GM18519 (cell line): Measurements from ENCODE around the gene FADS2.

ENCODE experiments used
- ATAC-seq: cut with Tn5 transposase; IDR thresholded peaks from one replicate; pipeline ENCODE4 v1.9.1; 2021; ENCODE audit warnings: mild to moderate bottlenecking, moderate library complexity; ENCODE audit not compliant: unreplicated experiment, low FRiP score

Gene FADS2

DNA sequence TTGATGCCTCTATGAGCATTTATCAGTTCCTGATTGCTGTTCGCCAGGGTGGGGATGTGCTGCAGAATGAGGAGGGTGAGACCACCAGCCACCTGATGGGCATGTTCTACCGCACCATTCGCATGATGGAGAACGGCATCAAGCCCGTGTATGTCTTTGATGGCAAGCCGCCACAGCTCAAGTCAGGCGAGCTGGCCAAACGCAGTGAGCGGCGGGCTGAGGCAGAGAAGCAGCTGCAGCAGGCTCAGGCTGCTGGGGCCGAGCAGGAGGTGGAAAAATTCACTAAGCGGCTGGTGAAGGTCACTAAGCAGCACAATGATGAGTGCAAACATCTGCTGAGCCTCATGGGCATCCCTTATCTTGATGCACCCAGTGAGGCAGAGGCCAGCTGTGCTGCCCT, 32.6 kb upstream of the FADS2 start:
- no peak for ATAC-seq

DNA sequence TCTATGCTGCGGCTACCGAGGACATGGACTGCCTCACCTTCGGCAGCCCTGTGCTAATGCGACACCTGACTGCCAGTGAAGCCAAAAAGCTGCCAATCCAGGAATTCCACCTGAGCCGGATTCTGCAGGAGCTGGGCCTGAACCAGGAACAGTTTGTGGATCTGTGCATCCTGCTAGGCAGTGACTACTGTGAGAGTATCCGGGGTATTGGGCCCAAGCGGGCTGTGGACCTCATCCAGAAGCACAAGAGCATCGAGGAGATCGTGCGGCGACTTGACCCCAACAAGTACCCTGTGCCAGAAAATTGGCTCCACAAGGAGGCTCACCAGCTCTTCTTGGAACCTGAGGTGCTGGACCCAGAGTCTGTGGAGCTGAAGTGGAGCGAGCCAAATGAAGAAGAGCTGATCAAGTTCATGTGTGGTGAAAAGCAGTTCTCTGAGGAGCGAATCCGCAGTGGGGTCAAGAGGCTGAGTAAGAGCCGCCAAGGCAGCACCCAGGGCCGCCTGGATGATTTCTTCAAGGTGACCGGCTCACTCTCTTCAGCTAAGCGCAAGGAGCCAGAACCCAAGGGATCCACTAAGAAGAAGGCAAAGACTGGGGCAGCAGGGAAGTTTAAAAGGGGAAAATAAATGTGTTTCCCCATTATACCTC, 32.1 kb upstream of the FADS2 start:
- no peak for ATAC-seq

DNA sequence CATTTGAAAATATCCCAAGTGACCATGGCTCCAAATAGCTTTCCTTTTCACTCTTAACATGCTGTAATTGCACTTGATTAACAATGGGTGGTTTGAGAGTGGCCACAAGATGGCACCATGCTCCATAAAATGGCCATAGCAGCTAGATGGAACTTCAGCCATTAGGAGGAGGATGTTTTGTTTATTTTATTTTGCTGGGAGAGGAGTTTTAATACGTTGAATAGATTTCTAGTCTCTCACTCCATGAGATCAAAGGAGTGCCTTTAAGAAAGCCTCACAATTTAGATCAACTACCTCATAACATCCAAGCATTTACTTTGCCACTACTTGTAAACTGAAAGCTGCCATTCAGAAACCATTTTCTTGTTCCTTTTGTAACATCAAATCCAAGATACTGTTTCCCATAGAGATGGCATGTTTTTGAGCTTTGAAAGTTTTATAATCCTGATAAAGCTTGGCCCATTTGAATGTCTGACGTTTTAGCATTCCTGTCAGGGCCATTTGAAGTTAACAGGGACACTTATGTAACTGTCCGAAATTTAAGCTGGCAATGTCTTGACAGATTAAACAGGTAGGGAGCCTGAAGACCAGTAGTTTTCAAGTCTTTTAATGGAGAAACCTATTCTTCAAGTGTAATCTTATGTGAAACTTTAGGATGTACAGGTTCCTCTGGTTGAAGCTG, 30.7 kb upstream of the FADS2 start:
- no peak for ATAC-seq

DNA sequence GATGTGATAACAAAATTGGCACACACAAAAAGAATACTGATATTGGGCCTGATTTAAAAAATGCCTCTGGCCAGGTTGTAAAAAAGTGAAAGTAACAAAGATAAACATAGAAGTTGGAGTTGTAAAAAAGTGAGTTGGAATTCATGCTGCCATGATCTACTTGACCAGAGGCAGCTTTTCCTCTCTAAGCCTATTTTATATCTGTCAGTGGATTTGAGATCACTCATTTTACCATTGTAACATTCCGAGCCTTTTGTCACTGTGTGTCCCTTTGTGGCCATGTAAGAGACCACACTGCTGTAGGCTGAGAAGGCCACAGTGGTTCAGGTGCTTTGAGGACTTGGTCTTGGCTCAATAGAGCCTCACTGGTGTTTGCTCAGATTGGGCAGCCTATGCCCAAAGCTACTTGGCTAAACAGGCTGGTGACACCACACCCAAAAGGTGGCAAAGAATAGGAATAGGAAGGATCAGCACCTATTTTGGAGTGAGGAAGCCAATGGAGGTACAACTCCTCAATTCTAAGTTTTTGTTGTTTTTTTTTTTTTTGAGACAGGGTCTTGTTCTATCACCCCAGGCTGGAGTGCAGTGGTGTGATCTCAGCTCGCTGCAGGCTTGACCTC, 28.3 kb upstream of the FADS2 start:
- ATAC-seq = no peak

DNA sequence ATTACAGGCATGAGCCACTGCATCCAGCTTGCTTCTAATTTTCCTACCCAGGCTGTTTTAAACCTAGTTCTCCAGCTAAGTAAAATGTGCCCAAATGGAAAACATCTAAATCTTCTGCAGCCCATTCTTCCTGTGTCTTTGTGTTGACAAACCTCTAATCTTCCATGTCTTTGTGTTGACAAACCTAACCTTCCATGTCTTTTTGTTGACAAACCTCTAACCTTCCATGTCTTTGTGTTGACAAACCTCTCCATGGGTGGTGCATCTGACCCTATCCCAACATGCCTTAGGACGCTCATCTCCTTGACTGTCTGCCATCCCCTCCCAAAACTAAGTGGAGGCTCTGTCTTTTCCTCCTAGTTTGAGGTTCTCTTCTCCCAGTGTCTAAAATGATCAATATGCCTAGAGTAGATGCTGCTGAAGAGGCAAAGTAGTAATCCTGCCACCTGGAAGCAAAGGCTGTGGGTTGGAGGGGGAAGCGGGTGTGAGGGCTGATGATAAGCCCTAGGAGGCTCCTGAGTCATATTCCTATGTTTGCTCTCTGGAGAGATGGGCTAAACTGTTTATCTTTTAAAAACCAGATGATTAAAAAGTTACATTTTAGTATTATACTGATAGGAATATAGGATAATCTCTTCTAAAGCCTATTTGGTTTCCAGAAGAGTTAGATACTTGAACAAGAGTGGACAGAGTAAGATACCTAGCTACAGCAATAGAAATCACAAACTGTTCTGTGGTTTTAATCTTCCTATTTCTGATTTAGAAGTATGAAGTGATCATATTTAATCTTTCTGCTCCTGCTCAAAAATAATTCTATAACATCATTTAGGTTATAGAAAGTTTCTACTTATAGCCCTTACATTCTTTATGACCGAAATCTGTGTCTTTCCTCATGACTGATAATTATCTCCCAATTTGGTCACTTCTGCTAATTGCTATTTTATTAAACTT, 27.5 kb upstream of the FADS2 start:
- ATAC-seq = no peak

DNA sequence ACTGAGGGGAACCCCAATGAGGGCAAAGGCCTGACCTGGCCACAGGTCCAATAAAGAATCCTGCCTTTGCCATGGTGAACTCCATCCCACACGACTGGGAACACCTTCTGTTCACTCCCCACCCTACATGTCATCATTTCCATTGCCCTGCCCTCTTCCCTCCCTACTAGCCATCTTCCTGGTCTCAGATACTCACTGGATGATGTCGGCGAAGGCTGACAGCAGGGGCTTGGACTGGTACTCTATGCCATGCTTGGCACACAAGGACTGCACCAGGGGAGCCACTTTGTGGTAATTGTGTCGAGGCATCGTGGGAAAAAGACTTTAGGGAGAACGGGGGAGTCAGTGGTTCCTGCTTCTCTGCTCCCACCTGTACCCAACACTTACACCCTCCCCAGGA, 25.5 kb upstream of the FADS2 start:
- no peak for ATAC-seq

DNA sequence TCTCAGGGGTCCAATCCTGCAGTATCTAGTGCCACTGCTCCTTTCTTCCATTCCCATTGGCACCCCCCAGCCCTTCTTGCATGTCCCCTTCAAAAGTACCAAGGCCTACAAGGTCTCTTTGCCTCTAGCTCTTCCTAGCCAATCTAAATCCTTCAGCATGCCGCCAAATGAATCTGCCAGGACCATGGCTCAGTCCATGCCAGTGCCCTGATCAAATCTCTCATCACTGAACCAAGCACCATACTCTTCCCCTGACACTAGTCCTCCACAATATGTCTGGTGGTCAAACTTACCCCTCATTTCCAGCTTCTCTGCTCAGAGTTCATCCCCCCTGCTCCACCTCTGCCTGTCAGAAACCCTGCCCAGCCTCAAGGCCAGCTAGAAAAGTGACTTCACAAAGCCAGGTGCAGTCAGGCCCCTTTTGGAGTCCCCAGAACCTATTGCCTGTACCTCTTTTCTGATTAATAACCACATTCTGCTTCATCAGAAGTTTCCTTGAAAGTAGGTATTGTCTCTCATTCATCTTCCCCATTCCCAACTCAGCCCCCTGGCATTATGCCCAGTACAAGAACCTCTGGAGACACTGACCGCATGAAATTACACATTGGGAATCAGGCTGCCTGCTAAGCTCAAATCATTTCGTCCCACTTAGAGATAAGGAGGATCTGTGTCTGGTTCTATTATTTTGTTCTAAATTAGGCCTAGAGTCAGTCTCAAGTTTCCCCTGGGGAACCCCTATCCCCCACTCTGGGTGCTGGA, 24.0 kb upstream of the FADS2 start:
- ATAC-seq = no peak

DNA sequence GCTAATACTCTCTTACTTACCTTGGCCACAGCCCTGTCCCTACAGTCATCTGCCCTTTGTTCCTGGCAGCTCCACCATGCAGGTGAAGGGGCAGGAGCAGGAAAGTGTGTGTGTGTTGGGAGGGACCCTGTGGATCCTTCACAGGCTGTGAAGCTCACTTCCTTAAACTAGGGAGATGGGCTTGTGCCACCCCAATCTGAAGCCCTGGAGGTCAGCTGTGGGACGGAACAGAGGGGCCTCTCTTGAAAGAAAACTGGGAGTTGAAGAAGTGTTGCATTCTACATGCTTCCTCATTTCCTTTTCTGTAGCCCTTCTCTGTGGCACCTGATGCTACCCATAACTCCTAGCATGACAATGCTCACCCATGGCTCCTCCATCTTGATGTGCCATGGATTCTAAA, 23.0 kb upstream of the FADS2 start:
- ATAC-seq = no peak

DNA sequence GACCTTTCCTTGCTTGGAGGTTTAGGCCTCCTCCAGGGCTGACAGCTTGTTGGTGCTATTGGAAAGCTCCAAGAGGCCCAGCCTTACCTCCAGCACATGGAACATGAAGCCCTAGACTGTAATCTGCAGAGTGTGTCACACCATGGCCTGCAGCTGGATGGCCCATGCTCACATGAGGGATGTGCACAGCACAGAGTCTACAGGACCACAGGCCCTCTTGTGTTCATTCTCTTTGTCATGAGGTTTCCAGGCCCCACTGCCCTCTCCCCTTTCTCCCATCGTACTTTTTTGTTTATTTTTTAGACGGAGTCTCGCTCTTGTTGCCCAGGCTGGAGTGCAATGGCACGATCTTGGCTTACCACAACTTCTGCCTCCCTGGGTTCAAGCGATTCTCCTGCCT, 21.3 kb upstream of the FADS2 start:
- ATAC-seq = no peak

DNA sequence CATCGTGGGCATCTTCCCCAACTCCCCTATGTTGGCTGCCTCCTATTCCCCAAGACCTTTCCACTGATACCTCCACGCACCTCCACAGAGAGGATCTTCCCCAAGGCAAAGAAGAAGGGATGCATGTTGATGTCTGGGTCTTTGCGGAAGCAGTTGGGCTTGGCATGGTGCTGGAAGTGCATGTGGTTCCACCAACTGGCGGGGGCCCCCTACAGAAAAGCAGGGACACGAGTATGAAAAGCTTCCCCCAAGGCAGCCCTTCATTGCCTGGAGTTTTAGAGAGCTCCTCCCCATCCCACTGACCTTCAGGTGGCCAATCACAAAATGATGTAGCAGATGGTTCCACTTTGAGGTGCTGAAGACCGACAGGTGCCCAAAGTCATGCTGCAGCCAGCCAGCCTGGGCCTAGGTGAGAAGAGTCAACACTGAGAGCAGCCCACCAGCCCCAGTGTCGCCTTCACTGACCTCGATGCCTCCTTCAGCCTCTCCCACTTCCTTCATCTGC, 17.4 kb upstream of the FADS2 start:
- ATAC-seq = no peak

DNA sequence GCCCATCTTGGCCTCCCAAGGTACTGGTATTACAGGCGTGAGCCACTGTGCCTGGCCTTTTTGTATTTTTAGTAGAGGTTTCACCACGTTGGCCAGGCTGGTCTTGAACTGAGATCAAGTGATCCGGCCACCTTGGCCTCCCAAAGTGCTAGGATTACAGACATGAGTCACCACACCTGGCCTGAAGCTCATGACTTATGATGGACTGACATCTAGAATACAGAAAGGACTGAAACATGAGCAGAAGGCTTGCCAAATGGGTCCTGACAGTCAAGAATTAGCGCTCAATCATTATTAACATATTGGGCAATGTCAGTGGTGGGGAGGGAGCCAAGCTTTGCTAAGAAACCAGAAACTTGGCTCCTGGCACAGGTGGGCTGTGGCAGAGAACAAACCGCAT, 16.3 kb upstream of the FADS2 start:
- no peak for ATAC-seq

DNA sequence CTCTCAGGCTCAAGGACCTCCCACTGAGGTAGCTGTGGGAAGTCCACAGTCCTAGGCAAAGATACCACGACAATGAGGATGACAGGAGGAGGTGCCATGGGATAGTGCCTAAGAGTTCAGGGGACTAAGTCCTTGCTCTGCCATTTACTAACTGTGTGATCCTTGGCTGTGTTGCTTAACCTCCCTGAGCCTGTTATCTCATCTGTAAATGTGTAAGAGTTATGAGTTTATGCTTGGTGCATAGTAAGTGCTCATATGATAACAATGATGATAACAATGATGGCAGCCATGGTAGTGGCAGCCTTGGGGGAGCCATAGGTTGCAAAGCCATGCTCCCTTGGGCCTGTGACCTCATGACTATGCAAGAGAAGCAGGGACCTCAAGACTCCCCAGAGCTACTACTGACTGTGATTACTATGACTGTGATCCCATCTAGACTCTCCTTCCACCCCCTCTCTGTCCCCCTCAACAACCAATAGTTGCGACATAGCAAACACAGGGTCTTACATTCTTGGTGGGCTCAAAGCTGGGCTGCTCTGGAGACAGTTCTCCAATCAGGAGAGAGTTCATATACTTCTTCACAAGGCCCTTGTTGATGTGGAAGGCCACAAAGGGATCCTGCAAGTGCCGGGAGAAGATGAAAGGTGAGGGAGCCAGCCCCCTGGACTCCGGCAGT, 15.2 kb upstream of the FADS2 start:
- ATAC-seq = no peak

DNA sequence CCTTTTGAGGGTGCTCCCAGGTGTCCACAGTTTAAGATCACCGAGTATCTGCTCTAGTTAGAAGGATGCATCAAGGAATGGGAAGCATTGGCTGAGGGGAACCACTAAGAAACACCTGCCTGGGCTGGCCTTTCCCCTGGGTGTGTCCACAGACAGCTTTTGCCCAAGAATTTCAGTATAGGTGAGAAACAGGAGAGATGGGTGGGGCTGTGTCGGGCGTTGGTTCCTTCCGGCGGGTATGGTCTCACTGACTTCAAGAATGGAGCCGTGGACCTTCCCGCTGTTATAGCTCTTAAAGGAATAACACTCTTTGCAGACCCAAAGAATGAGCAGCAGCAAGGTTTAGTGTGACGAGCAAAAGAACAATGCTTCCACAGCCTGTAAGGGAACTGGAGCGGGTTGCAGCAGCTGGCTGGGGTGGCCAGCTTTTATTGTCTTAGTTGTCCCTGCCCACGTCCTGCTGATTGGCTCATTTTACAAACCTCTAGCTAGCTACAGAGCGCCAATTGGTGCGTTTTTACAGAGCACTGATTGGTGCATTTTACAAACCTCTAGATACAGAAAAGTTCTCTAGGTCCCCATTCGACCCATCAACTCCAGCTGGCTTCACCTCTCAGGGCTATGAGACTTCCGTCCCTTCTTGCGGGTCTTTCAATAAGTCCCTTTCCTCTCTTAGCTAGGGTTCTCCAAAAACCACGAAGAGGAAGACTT, 13.7 kb upstream of the FADS2 start:
- no peak for ATAC-seq

DNA sequence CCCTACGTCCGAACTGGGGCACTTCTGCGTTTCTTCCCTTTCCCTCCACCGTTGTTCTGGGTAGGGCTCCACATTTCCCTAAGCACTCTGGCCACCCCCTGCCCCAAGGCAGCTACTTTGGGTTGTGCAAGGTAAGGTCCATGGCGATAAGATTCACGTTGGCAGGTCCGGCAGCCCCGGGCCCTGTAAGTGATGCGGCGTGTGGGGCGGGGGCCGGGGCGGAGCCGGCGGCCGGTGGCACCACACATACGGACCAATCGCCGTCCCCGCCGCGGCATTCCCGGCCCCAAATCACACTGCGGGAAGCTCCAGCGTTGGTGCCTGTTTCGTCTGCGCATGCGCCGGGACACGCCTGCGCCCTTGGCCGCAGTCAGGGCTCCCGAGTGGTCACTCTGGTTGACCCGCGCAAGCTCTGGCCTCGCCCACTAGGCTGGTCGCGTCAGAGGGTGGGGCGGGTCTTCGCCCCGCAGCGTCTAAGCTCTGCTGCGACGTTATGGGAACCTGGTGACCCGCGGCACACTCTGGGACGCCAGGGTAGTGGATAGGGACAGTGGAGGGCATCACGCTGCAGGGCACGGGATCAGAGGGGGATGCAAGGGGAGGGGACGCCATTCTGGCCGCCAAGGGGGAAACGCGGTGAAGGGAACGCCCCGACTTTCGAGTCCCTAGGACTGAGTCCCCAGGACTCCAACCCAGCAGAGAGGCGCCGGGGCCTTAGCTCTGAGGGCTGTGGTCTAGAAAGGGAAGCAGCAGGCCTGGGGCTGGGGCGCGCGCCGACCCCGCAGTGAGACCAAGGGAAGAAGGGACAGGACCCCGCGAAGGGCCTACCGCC, 12.9 kb upstream of the FADS2 start:
- ATAC-seq = no peak

DNA sequence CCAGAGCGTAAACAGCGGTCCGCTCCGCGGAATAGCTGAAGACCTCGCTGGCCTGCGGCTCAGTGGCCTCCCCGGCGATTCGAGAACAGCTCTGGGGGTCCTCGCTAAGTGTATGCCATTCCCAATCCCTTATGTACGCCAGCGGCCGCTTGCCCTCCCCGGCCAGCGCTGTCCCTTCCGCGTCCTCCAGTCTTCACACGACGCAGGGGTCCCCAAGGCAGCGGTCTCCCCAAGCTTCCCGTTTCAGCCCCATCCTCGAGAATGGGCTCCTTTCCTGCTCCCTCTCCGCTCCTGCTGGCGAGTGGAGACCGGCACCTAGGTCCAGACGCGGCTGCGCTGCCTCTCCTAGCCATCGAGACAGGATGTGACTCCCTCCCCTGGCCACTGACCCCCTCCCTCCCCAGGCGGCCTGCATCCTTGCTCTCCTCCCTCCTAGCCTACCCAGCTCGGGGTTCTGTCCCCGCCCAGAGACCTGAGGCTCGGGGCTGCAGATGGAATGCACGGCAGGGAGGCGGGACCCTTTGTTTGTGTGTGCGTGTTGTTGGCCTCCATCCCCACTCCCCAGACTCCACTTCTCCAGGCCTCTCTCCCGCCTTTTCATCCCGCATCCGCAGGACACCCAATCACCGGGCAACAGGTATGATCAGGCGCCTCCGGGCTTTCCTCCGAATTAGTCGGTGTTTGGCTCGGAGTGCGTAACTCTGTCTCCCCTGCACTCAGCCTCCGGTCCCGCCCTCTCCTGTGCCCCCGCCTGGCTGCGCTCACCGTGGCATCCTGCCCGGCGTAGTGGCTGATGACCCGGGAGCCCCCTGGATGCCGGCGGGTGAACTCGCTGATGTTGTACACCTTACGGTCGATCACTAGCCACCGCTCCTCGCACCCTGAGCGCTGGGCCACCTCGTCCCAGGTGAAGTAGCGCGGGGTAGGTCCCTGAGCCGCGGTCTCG, 12.0 kb upstream of the FADS2 start:
- ATAC-seq = peak; percentile 5

DNA sequence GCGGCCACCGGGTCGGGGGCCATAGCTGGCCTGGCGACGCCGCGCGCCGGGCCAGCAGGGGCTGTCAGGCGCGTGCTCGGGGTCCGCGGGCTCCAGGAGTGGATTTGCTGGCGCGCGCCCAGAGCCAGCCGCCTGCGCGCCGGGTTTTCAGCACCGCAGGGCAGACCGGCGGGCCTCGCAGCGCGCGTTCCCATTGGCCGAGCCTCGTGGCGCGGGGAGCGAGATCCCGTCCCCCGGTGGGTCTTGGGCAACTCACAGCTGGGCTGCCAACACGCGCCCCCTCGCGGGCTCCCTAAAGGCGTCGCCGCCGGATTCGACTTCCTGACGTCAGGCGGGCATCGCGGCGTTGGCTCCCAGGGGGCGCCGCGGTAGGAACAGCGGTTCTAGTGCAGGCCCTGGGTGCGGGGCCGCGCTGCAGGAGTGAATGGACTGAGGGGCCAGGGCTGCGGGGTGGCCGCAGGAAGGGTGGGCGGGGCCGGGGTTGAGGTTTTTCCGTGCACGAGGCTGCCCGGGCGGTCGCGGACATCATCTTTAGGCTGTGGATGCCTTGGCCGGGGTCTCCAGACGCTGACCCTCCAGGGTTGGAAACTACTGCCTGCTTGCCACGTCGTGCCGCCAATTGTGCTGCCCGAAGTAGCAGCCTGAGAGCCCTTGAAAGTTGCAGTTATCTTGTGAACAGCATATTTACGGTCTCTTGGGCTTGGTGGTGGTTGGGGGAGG, 11.2 kb upstream of the FADS2 start, which contains the start of gene FADS1:
Gene FADS1 (minus strand): TSS at position 268 of the 720 bp plus-strand sequence. CDS start 74 bp downstream, at position 194.
- ATAC-seq = peak; percentile 41
